Thyroid gland (tissue), 4 donors: Measurements from ENCODE around the gene GPR35.

Experiments used
- POLR2A ChIP-seq, 2 donors: fragments of 450-650 bp; IDR thresholded peaks; one replicate each; pipeline ENCODE4 v1.6.1; 2017; ENCODE audit warnings: antibody characterized with exemption in 2 of 2, mild to moderate bottlenecking in 2 of 2, moderate library complexity in 1 of 2
- TF ChIP-seq, protein P1 (sequence below), 6 experiments: fragments of 200-600 bp in 3 of 6; fragments of 450-650 bp in 3 of 6; sonication (generic) in 3 of 6; IDR thresholded peaks; one replicate each; pipeline ENCODE4 v1.5.1; 2016 to 2019; ENCODE audit warnings: antibody characterized with exemption in 6 of 6, mild to moderate bottlenecking in 2 of 6, inconsistent platforms in 1 of 6, moderate library complexity in 1 of 6

DNA sequence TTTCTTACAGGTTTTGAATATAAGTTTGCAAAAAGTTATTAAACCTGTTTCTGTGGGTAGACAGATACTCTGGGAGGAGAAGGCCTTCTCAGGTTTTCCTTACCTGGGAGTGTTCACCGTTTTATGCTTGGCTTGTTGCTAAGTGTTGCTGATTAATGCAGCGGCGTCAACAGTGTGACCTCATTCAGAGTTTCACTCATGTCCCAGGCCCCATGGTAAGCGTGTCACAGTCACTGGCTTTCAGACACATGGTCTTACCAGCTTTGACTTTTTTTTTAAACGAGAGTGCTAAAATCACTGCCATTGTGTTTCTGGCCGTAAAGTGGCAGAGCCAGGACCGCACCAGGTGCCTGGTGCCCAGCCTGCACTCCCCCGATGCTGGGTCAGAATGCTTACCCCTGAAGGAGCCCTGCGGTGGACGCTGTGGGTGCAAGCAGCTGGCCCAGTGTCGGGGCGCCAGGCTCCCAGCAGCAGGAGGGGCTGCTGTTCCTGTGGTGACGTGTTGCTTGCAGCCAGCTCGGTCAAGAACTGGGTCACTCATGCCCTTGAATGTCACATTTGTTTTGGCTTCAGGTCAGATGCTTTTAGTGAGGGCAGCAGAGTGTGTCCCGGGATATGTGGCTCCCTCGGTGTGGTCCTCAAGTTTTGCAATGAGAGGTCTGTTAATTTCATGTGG lies 35.3 kb upstream of the GPR35 start:
- TF ChIP-seq, protein P1, sequence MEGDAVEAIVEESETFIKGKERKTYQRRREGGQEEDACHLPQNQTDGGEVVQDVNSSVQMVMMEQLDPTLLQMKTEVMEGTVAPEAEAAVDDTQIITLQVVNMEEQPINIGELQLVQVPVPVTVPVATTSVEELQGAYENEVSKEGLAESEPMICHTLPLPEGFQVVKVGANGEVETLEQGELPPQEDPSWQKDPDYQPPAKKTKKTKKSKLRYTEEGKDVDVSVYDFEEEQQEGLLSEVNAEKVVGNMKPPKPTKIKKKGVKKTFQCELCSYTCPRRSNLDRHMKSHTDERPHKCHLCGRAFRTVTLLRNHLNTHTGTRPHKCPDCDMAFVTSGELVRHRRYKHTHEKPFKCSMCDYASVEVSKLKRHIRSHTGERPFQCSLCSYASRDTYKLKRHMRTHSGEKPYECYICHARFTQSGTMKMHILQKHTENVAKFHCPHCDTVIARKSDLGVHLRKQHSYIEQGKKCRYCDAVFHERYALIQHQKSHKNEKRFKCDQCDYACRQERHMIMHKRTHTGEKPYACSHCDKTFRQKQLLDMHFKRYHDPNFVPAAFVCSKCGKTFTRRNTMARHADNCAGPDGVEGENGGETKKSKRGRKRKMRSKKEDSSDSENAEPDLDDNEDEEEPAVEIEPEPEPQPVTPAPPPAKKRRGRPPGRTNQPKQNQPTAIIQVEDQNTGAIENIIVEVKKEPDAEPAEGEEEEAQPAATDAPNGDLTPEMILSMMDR (IDR thresholded peaks at IDR 0.05): no peak
- no peak for TF ChIP-seq POLR2A (IDR thresholded peaks at IDR 0.05)
